HepG2 (cell line): ENCODE data around the gene RPS23. TPM values are rescaled to one million over a fixed set of nuclear protein-coding genes. Genes with fewer than 3 reads are reported as not detected.

Experiments
- EED ChIP-seq: sonication (generic); formaldehyde crosslinking; IDR thresholded peaks from 2 replicates; pipeline ENCODE4 v1.5.0; 2020; ENCODE audit warnings: mild to moderate bottlenecking, missing genetic modification reagents
- FOXA1 ChIP-seq, 2 experiments: fragments of 450-650 bp in 1 of 2; sonication (generic) in 1 of 2; formaldehyde crosslinking in 1 of 2; IDR thresholded peaks; 2 replicates each; pipeline versions ENCODE4 v1.4.0 to v1.6.1; 2016 to 2020; ENCODE audit warnings: missing genetic modification reagents in 1 of 2
- FOXK1 ChIP-seq: sonication (generic); formaldehyde crosslinking; IDR thresholded peaks from 2 replicates; pipeline ENCODE4 v1.4.0; 2020; ENCODE audit warnings: low read depth, missing genetic modification reagents, borderline replicate concordance
- MAX ChIP-seq: IDR thresholded peaks from 2 replicates; pipeline ENCODE4 v1.6.1; 2012; ENCODE audit warnings: inconsistent platforms
- NR2F1 ChIP-seq, 2 experiments: fragments of 450-650 bp in 1 of 2; formaldehyde crosslinking in 1 of 2; IDR thresholded peaks; 2 replicates each; pipeline versions ENCODE4 v1.5.0 to v1.6.1; 2016 to 2020; ENCODE audit warnings: mild to moderate bottlenecking in 1 of 2, missing compliant biosample characterization in 1 of 2, missing genetic modification reagents in 1 of 2, moderate library complexity in 1 of 2
- PCBP2 ChIP-seq: fragments of 200-400 bp; formaldehyde crosslinking; optimal IDR thresholded peaks from 2 replicates; pipeline ENCODE3; 2018; ENCODE audit warnings: low read length, low read depth; ENCODE audit not compliant: poor library complexity, severe bottlenecking
- RXRB ChIP-seq: IDR thresholded peaks from 2 replicates; pipeline ENCODE4 v1.6.1; 2016; ENCODE audit warnings: borderline replicate concordance, missing genetic modification reagents, missing compliant biosample characterization
- TAF15 ChIP-seq: fragments of 200-400 bp; formaldehyde crosslinking; IDR thresholded peaks from one replicate; pipeline ENCODE4 v1.6.1; 2018; ENCODE audit warnings: mild to moderate bottlenecking, low read depth, low read length; ENCODE audit not compliant: poor library complexity, severe bottlenecking
- XBP1 ChIP-seq: sonication (generic); formaldehyde crosslinking; IDR thresholded peaks from 2 replicates; pipeline ENCODE4 v1.5.0; 2020; ENCODE audit warnings: missing genetic modification reagents
- YEATS2 ChIP-seq: sonication (generic); formaldehyde crosslinking; IDR thresholded peaks from 2 replicates; pipeline ENCODE4 v1.4.0; 2020; ENCODE audit warnings: missing genetic modification reagents, borderline replicate concordance
- ZKSCAN8 ChIP-seq: IDR thresholded peaks from 2 replicates; pipeline ENCODE4 v1.6.1; 2016; ENCODE audit warnings: borderline replicate concordance, missing genetic modification reagents, missing compliant biosample characterization
- ZNF569 ChIP-seq: sonication (generic); formaldehyde crosslinking; IDR thresholded peaks from 2 replicates; pipeline ENCODE4 v1.5.0; 2020; ENCODE audit warnings: mild to moderate bottlenecking, missing genetic modification reagents, moderate library complexity, borderline replicate concordance
- ZNF607 ChIP-seq: sonication (generic); formaldehyde crosslinking; IDR thresholded peaks from 2 replicates; pipeline ENCODE4 v1.5.1; 2020; ENCODE audit warnings: missing genetic modification reagents, mild to moderate bottlenecking, borderline replicate concordance
- ZUFSP ChIP-seq: sonication (generic); formaldehyde crosslinking; IDR thresholded peaks from 2 replicates; pipeline ENCODE4 v1.9.0; 2021; ENCODE audit warnings: missing genetic modification reagents, mild to moderate bottlenecking, borderline replicate concordance
- polyA plus RNA-seq, 8 experiments: library from polyadenylated mRNA; depleted of rRNA in 3 of 8; stranded (reverse) in 7 of 8; unstranded in 1 of 8; fragments of >200 nt; fragmentation: Illumina TruSeq in 4 of 8; extraction: Trizol in 4 of 8; gene quantifications; 2 replicates each; pipeline versions ENCODE4 v1.2.1 to v1.2.3, GENCODE V29; 2011 to 2016; ENCODE audit warnings: low read depth in 4 of 8, missing spikeins in 1 of 8, mixed read lengths in 1 of 8; ENCODE audit not compliant: insufficient read depth in 1 of 8
- total RNA-seq, 5 experiments: library from RNA; depleted of rRNA; stranded (reverse); fragments of >200 nt; fragmentation: Illumina TruSeq; extraction: Trizol; gene quantifications; 2 replicates each; pipeline ENCODE4 v1.2.3, GENCODE V29; 2016; ENCODE audit warnings: low read depth in 1 of 5
- TF ChIP-seq, protein P1 (sequence below): sonication (generic); formaldehyde crosslinking; IDR thresholded peaks from 2 replicates; pipeline ENCODE4 v1.4.0; 2020; ENCODE audit warnings: mild to moderate bottlenecking, missing genetic modification reagents
- TF ChIP-seq, protein P2 (sequence below): sonication (generic); formaldehyde crosslinking; IDR thresholded peaks from 2 replicates; pipeline ENCODE4 v1.5.0; 2020; ENCODE audit warnings: missing genetic modification reagents
- TF ChIP-seq, protein P3 (sequence below), 2 experiments: sonication (generic) in 1 of 2; formaldehyde crosslinking in 1 of 2; IDR thresholded peaks; 2 replicates each; pipeline versions ENCODE4 v1.4.0 to v1.6.1; 2016 to 2020; ENCODE audit warnings: borderline replicate concordance in 1 of 2, low read depth in 1 of 2, mild to moderate bottlenecking in 1 of 2, missing genetic modification reagents in 1 of 2

The RPS23 gene
- total and polyA plus RNA-seq, 2 of the 13 experiments (the other 11 are each of a cell fraction or from before 2014, with no cell fraction given) = 3,088 to 3,235 TPM

DNA sequence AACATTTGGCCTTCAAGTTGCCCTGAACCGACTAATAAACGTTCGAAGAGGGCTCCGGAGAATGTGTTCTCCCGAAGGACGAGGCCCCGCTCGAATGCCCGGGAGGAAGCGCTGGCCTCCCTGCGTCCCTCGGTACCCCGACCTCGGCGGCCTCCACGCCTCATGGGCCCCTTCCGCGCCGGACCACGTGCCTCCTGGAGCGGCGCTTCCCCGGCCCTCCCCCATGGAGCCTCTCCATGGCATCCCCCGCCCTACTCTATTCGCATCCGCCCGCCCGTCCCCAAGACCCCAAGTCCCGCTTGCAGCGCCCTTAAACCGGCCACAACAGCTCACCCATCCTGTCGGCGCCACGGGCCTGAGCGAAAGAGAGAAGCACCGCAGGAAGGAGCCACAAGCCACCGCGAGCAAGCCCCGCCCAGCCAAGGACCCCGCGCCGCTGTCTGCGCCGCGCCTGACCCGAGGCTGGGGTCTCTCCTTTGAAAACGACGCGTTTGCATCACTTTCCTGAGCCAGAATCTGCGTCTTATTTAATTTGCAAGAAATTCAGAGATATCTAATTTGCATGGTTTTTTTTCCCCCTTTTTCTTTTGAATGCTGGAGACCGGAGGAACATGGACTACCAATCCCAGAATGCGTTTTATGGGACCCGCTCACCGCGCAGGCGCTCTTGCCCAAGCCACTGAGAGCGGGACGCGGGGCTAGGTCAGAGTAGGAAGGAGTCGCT is at the start of gene RPS23 (continued):
- TF ChIP-seq, protein P1, sequence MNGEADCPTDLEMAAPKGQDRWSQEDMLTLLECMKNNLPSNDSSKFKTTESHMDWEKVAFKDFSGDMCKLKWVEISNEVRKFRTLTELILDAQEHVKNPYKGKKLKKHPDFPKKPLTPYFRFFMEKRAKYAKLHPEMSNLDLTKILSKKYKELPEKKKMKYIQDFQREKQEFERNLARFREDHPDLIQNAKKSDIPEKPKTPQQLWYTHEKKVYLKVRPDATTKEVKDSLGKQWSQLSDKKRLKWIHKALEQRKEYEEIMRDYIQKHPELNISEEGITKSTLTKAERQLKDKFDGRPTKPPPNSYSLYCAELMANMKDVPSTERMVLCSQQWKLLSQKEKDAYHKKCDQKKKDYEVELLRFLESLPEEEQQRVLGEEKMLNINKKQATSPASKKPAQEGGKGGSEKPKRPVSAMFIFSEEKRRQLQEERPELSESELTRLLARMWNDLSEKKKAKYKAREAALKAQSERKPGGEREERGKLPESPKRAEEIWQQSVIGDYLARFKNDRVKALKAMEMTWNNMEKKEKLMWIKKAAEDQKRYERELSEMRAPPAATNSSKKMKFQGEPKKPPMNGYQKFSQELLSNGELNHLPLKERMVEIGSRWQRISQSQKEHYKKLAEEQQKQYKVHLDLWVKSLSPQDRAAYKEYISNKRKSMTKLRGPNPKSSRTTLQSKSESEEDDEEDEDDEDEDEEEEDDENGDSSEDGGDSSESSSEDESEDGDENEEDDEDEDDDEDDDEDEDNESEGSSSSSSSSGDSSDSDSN (CRISPR knock-in tag) = peak; percentile 82
- no peak for TF ChIP-seq EED (CRISPR knock-in tag)
- no peak for TF ChIP-seq FOXK1 (CRISPR knock-in tag)
- TF ChIP-seq NR2F1 (CRISPR knock-in tag; IDR thresholded peaks at IDR 0.05) = peak in 1 of 2 experiments; percentile 12; a peak in 1 of 4 replicates
- no peak for TF ChIP-seq FOXA1 (IDR thresholded peaks at IDR 0.05)
- no peak for TF ChIP-seq FOXA1 (CRISPR knock-in tag; IDR thresholded peaks at IDR 0.05)
- TF ChIP-seq, protein P2, sequence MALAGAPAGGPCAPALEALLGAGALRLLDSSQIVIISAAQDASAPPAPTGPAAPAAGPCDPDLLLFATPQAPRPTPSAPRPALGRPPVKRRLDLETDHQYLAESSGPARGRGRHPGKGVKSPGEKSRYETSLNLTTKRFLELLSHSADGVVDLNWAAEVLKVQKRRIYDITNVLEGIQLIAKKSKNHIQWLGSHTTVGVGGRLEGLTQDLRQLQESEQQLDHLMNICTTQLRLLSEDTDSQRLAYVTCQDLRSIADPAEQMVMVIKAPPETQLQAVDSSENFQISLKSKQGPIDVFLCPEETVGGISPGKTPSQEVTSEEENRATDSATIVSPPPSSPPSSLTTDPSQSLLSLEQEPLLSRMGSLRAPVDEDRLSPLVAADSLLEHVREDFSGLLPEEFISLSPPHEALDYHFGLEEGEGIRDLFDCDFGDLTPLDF = peak; percentile 83
- TF ChIP-seq, protein P3, sequence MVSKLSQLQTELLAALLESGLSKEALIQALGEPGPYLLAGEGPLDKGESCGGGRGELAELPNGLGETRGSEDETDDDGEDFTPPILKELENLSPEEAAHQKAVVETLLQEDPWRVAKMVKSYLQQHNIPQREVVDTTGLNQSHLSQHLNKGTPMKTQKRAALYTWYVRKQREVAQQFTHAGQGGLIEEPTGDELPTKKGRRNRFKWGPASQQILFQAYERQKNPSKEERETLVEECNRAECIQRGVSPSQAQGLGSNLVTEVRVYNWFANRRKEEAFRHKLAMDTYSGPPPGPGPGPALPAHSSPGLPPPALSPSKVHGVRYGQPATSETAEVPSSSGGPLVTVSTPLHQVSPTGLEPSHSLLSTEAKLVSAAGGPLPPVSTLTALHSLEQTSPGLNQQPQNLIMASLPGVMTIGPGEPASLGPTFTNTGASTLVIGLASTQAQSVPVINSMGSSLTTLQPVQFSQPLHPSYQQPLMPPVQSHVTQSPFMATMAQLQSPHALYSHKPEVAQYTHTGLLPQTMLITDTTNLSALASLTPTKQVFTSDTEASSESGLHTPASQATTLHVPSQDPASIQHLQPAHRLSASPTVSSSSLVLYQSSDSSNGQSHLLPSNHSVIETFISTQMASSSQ (IDR thresholded peaks at IDR 0.05; ENCODE audit: low read depth) = no peak
- TF ChIP-seq, protein P3 (CRISPR knock-in tag; IDR thresholded peaks at IDR 0.05; ENCODE audit: borderline replicate concordance) = no peak
- peak; percentile 96 for TF ChIP-seq YEATS2 (CRISPR knock-in tag)
- TF ChIP-seq ZNF607 (CRISPR knock-in tag) = peak; percentile 77
- no peak for TF ChIP-seq ZNF569 (CRISPR knock-in tag)
- peak; percentile 87 for TF ChIP-seq XBP1 (CRISPR knock-in tag)
- TF ChIP-seq ZUFSP = no peak
- TF ChIP-seq TAF15 = no peak
- TF ChIP-seq MAX = peak; percentile 94
- TF ChIP-seq ZKSCAN8 (CRISPR knock-in tag) = no peak; the same call in 1 of the 2 replicates
- no peak for TF ChIP-seq RXRB (CRISPR knock-in tag)
- no peak for TF ChIP-seq PCBP2
